GM10847 (cell line): ENCODE results near the gene ASB16.
A peak's percentile ranks its signal among the peaks of the same experiment; 100 is the strongest.

Source experiments
- POLR2A ChIP-seq: IDR thresholded peaks from 2 replicates; pipeline ENCODE4 v1.6.1; 2011; ENCODE audit not compliant: insufficient read length; ENCODE audit errors: extremely low read depth

The ASB16 gene

GRCh38 chr17:44170499-44171201 lies at the start of gene ASB16:
Gene ASB16 (plus strand): TSS chr17:44170704. CDS start chr17:44170790, 86 bp downstream.
- no peak for TF ChIP-seq POLR2A

GRCh38 chr17:44120851-44121605 lies 49.5 kb upstream of the ASB16 start:
- no peak for TF ChIP-seq POLR2A

DNA sequence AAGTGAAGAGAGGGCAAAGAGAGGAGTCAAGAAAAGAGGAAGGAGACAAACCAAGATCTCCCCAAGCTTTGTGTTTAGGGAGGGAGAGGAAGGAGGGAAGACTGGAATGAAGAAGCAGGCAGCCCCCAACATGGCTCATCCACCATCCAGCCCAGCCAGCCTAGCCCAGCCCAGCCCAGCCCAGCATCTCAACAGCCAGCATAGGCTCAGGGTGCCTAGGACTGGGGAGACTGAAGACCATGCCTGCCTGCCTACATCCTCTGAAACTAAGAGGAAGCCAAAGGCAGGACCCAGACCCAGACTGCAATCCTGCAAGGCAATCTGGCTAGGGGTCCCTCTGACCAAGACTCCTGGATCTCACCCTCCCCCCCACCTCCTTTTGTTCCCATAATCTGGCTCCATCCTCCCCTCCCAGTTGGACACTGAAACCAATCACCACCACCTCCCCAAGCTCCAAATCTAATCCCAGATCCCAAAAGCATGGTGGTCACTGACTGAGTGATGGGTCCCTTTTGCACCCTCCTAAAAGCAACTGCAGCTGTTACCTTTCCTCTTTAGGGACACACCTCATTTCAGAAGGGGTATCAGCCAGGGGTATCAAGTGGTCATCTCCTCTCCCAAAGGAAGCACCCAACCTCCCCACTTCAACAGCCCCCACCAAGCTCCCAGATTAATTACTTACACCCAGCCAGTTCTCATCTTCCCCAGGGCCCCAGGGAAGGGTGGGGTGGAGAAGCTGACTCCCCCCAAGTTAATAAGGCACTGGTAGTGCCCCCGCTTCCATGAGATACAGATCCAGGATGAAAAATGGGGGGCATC lies 48.3 kb upstream of the ASB16 start:
- no peak for TF ChIP-seq POLR2A

DNA sequence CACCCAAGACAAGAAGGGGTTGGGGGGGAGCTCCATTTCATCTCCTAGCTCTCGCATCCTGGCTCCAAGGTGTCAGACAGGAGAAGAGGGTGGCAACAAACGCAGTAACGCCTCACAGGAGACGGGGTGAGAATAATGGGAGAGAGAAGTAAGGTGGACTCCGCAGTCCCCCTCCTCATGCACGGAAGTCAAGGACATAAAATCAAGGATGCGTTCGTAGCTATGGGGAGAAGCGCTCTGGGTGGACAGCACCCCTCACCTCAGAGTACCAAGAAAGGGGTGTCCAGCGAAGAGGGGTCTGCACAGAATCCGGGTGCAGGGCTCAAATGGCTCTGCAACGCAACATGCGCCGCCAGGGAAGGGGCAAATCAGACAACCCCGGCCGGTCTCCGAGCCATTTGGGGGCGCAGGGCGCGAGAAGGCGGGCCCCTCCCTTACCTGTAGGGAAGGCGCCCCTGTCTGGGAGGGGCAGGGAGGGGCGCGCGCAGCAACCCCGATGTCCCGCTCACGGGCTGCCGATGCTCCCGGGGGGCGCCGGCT lies 47.6 kb upstream of the ASB16 start:
- no peak for TF ChIP-seq POLR2A

- TF ChIP-seq POLR2A: peak; percentile 27
These were observed 47.0 kb upstream of the ASB16 start, which contains the start of gene HDAC5 for GRCh38 chr17:44123356-44124117. Gene HDAC5 (minus strand): TSS chr17:44123641. CDS start chr17:44117515, 6,126 bp downstream.

DNA sequence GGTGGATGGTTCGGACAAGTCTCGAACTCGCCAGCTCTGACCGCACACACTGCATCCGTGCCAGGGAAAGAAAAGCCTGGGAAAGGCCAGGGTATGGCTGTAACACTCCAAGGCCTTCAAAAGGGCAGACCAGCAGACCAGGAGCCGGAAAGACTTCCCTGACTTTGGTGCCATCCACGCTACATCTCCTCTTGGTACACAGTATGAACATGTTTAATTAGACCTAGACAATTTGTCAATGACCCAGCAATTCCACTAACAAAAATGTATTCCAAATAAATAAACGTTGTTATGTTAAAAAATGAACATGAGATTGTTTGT lies 46.4 kb upstream of the ASB16 start:
- no peak for TF ChIP-seq POLR2A

- no peak for TF ChIP-seq POLR2A
These were observed 42.1 kb upstream of the ASB16 start for GRCh38 chr17:44128383-44128782.

DNA sequence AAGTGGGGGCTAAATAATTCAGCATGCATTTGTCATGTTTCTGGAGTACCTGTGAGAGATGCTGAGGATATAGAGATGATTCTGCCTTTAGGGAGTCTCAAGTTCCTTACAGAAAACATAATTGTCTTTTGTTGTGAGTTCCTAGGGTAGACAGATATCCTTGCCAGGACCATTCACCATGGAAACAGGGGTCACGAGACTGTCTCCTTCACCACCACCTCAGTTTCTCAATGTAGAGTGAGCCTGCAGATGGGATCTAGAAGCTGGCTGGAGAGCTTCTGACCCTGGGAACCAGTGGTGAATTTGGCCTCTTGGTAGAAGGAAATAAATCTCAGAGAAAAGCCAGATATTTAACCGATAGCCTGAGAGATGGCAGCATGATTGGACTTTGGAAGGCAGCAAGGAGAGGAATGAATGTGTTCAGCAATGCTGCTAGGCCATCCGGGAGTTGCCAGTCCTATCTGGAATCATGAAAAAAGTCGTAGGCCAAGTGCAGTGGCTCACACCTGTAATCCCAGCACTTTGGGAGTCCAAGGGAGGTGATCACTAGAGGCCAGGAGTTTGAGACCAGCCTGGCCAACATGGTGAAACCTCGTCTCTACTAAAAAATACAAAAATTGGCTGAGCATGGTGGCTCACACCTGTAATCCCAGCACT lies 39.7 kb upstream of the ASB16 start:
- TF ChIP-seq POLR2A: no peak

GRCh38 chr17:44132275-44132821 lies 38.2 kb upstream of the ASB16 start:
- TF ChIP-seq POLR2A: no peak

DNA sequence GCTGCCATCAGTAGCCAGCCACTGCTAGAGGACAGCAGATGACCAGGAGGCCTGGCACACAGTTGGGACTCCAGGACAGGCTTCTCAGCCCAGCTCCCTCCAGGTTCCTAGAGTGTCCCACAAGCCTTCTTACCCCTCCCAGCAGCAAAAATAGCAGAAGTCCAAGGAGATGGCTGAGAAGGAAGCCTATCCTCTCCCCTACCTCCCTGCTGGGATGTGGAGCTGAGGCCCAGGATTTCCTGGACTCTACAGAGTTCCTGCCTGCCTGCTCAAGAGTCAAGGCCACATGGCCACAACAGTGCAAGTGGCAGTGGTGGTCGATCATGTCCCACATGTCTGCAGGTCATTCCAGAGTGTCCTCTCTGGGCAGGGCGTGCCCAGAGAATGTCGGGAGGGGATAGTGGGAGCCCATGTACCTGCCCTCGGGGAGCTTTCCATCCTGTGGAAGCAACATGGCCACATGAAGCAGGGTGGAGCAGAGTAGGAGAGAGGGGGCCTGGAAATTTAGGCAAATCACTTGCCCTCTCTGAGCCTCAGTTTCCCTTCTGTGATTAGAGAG lies 36.5 kb upstream of the ASB16 start:
- no peak for TF ChIP-seq POLR2A

DNA sequence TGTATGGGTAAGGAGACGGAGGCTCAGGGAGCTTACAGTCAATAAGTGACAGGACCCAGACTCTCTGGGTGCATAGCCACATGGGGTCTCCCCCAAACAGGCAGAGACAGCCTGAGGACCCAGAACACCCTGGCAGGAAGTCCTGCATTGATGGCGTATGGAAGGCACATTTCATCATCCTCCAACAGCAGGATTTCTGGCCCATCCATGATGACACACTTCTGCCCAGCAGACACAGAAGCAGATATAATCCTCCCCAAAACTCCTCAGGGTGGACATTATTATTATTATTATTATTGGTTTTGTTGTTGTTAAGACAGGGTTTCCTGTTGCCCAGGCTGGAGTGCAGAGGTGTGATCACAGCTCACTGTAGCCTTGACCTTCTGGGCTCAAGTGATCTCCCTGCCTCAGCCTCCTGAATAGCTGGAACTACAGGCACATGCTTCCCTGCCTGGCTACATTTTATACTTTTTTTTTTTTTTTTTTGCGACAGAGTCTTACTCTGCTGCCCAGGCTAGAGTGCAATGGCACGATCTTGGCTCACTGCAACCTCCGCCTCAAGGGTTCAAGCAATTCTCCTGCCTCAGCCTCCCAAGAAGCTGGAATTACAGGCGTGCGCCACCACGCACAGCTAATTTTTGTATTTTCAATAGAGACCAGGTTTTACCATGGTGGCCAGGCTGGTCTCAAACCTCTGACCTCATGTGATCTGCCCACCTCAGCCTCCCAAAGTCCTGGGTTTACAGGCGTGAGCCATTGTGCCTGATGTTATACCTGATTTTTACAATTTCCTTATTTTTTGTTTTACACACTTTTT lies 35.5 kb upstream of the ASB16 start:
- TF ChIP-seq POLR2A: no peak

DNA sequence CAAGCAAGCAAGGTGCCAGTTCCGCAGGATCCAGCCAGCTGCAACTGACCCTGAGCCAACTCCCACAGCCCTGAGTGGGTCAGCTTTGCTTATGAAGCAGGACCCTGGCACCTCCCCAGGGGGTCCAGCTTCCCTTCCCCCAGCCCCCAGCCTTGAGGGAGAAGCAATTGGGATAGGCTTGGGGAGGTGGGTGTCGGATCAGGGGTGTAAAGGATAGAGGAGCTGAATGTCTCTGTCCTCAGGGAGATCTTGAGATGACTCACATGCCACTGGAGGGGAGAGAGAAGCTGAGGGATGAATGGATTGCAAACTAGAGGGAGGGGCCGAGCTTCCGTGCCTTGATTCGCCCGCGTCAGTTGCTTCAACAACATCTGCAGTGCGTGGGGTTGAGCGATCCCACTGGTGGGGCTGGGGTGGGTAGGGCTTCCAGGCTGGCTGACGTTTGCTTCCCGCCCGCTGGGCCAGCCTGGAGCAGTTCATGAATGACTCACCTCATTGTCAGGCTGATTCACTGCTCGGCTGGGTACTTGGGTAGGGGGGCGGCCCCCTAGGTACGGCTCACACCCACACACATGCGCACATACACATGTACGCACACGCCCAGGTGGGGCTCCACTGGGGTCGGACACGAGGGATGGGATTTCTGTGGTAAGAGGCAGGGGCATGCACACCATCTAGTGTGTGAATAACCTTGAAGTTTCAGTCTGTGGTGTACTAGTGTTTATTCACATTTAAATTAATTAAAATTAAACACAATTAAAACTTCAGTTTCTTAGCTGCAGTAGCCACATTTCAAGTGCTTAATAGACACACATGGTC lies 32.4 kb upstream of the ASB16 start:
- TF ChIP-seq POLR2A: no peak
